Aorta (tissue), 5 donors: ENCODE results near the gene NUP93. TPM values are rescaled to one million over a fixed set of nuclear protein-coding genes. Genes with fewer than 3 reads are reported as not detected.
"Not testable (repeated sequence)": the region's sequence is repeated elsewhere in the genome, so short reads cannot be mapped to it uniquely, and the experiment has no call there.

Experiments used
- ATAC-seq: fragments of 200-7000 bp; cut with Tn5 transposase; one replicate; pipeline ENCODE4 v1.9.1; 2022; ENCODE audit warnings: moderate library complexity; ENCODE audit not compliant: low FRiP score
- DNase-seq, 2 donors: peaks; one replicate each; pipeline ENCODE4 v3.0.0-alpha.2; 2020
- H3K27ac ChIP-seq, 2 donors: one replicate each; pipeline ENCODE4 v1.5.1; 2013; ENCODE audit warnings: low read length in 2 of 2, mild to moderate bottlenecking in 2 of 2, moderate library complexity in 2 of 2, control low read depth in 1 of 2, inconsistent platforms in 1 of 2, low read depth in 1 of 2
- H3K27me3 ChIP-seq, 2 donors: one replicate each; pipeline ENCODE4 v1.6.1; 2013; ENCODE audit warnings: control low read depth in 1 of 2, low read length in 1 of 2, mild to moderate bottlenecking in 1 of 2, moderate library complexity in 1 of 2; ENCODE audit not compliant: insufficient read depth in 2 of 2, control insufficient read depth in 1 of 2
- H3K36me3 ChIP-seq, 2 donors: one replicate each; pipeline ENCODE4 v1.6.1; 2013; ENCODE audit warnings: control low read depth in 1 of 2, low read length in 1 of 2, mild to moderate bottlenecking in 1 of 2; ENCODE audit not compliant: insufficient read depth in 2 of 2, control insufficient read depth in 1 of 2
- H3K4me1 ChIP-seq, 2 donors: one replicate each; pipeline ENCODE4 v1.6.1; 2013; ENCODE audit warnings: low read length in 2 of 2, control low read depth in 1 of 2, mild to moderate bottlenecking in 1 of 2, moderate library complexity in 1 of 2; ENCODE audit not compliant: insufficient read depth in 2 of 2, control insufficient read depth in 1 of 2
- H3K4me3 ChIP-seq, 2 donors: one replicate each; pipeline ENCODE4 v1.5.1; 2013; ENCODE audit warnings: low read length in 2 of 2, control low read depth in 1 of 2, mild to moderate bottlenecking in 1 of 2
- H3K9me3 ChIP-seq: one replicate; pipeline ENCODE4 v1.6.1; 2013; ENCODE audit warnings: mild to moderate bottlenecking, low read length; ENCODE audit not compliant: control insufficient read depth
- WGBS, 2 donors: extraction: QIAGEN DNeasy Blood & Tissue Kit; methylation state at CpG; one replicate each; pipeline ENCODE4 v1.1.7; 2013; 5-methylcytosine and 5-hydroxymethylcytosine counted together
- intact Hi-C, 2 donors: fragments of 100-400 bp; cut with DNase I; formaldehyde crosslinking; loops; one replicate each; pipeline versions ENCODE4 v1.14.2 to v1.15.0; 2022
- polyA plus RNA-seq, 2 donors: library from polyadenylated mRNA; stranded (reverse); fragments of 200-250 nt; gene quantifications; one replicate each; pipeline ENCODE4 v1.2.3, GENCODE V29; 2013
- total RNA-seq, 2 donors: library from RNA; stranded (reverse); fragmentation: NEBNext Ultra II Directional; extraction: Animal tissue kit (Norgen Biotek cat#: 25700); gene quantifications; one replicate each; pipeline ENCODE4 v1.2.1, GENCODE V29; 2021
- donor health status: healthy with polysubstance abuse.
- donor health status: Bipolar disorder and iron deficiency.
- donor health status: DM: no; HTN: no; CAD: no.
- donor health status: DM: no; HTN: no; CAD: no.
- donor health status: DM: yes; HTN: yes; CAD: no.

NUP93 gene
- total and polyA plus RNA-seq, 4 donors = 32.9 to 57.5 (median 43.8) TPM

DNA sequence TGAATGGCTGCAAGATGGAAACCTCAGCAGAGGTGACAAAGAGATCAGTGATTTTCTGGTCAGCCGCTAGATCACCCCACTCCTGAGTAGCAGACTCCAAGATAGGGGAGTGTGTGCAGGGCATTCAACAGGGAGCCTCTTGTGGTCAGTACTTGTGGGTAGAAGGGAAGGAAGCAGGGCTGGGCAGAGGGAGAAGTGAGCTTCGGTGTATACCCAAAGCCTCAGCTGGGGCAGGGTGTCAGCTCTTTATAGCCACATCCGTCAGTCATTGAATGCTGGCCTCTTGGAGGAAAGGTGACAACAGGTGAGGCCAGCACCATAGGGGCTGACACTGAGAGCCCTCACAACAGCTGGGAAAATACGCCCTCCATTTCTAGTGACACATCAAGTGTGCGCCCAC is 132.8 kb downstream of the NUP93 start:
- ATAC-seq = no peak
- Histone ChIP-seq H3K27ac (no peak overlapping the region), H3K4me3 (no peak overlapping the region), H3K9me3 (no peaks in the 10 kb centered on the region), H3K4me1 (no peaks in the 10 kb centered on the region), H3K27me3 (no peaks in the 10 kb centered on the region), H3K36me3 (no peaks in the 10 kb centered on the region)
- intact Hi-C loops = no loop called here
- 87 to 92% methylated on average over 5 of the region's 5 CpGs for WGBS, 2 donors
- DNase-seq = no peak

DNA sequence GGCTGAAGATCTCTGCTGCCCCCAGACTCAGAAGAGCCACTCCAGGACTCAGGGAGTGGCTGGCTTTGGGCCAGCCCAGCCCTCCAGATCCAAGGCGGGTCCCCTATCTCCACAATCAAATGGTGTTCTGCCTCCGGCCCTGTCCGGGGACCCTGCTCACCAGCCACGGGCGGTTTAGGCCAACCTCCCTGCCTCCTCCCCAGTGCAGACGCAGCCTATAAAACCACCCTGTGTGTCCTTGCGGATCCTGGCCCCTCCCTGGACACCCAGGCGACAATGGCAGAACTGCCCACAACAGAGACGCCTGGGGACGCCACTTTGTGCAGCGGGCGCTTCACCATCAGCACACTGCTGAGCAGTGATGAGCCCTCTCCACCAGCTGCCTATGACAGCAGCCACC is 135.0 kb downstream of the NUP93 start, which contains the start of gene SLC12A3:
SLC12A3 (plus strand) TSS at position 248 of the 400 bp plus-strand sequence; CDS start at position 277, 29 bp downstream.
- 84 to 90% methylated on average over 12 of the region's 12 CpGs for WGBS, 2 donors
- Histone ChIP-seq H3K36me3 (no peaks in the 10 kb centered on the region), H3K9me3 (no peaks in the 10 kb centered on the region), H3K4me3 (no peak within 1 kb of the TSS), H3K27me3 (no peaks in the 10 kb centered on the region), H3K27ac (no peak within 1 kb of the TSS), H3K4me1 (no peaks in the 10 kb centered on the region)
- ATAC-seq (no peak), DNase-seq (no peak)
- intact Hi-C loops = loop anchor here (5.0 kb wide), 3 partner anchors 87 to 302 kb away; no protein-coding TSS in a partner anchor

DNA sequence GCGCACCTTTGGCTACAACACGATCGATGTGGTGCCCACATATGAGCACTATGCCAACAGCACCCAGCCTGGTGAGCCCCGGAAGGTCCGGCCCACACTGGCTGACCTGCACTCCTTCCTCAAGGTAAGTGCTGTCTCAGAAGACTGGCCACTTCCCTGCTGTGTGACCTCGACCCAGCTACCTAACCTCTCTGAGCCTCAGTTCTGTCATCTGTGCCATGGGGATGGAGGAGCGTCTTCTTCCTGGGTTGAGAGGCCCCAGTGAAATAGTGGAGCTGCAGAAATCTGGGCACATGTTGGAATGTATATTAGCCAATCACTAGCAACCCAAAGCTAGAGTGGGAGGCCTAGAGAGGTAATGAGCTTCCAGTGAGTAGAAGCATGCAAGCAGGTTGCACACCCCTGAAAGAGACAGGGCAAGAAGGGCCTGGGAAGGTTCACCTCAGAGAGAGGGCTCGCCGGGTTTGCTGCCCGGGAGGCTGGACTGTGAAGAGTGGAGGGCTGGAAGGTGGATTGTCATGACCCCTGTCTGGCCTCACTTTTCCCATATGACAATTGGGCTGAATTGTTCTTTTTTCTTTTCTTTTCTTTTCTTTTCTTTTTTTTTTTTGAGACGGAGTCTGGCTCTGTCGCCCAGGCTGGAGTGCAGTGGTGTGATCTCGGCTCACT is 135.6 kb downstream of the NUP93 start:
- DNase-seq (no peak), ATAC-seq (no peak)
- no peak overlapping the region for H3K4me3 ChIP-seq
- intact Hi-C loops = loop anchor here (5.0 kb wide), 3 partner anchors 87 to 302 kb away; no protein-coding TSS in a partner anchor
- no peaks in the 10 kb centered on the region for H3K9me3 ChIP-seq
- H3K36me3 ChIP-seq = no peaks in the 10 kb centered on the region
- no peak overlapping the region for H3K27ac ChIP-seq
- H3K4me1 ChIP-seq = no peaks in the 10 kb centered on the region
- no peaks in the 10 kb centered on the region for H3K27me3 ChIP-seq
- 91 to 95% methylated on average over 13 of the region's 13 CpGs for WGBS, 2 donors

DNA sequence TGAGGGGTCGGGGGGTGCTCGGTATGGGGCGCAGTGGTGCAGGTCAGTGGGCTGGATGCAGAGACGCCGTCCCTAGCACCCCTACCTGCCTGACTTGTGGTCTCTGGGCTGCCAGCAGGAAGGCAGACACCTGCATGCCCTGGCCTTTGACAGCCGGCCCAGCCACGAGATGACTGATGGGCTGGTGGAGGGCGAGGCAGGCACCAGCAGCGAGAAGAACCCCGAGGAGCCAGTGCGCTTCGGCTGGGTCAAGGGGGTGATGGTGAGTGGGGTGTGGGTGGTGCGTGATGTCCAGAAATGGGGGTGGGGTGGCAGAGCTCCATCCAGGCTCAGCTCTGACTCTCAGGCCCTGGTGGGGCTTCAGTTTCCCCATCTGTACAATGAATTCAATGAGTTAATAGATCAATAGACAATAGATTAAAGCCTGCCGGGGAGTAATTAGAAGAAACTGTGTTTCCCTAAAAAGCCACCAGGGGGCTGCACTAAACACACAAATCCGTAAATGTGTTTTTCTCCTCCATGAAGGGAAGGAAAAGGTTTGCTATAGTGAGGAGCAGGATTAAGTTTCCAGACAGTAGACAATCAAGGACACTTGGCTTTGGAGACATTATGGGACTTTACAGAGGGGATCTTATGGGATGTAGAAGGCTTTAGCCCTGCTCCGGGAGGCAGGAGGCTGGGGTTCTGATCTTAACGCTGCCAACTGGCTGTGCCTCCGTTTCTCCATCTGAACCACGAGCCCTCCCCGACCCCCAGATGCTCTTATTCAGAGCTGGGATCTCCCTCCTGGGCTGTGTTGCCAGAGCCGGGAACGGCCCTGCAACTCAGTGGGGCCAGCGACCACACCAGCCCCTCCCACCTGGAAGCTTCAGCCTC is 137.3 kb downstream of the NUP93 start:
- peak; percentile 72 for ATAC-seq
- intact Hi-C loops = loop anchor here (5.0 kb wide), 3 partner anchors 85 to 300 kb away; no protein-coding TSS in a partner anchor
- H3K27me3 ChIP-seq = no peaks in the 10 kb centered on the region
- 51% methylated on average over 23 of the region's 23 CpGs for WGBS, 2 donors
- no peaks in the 10 kb centered on the region for H3K9me3 ChIP-seq
- no peak overlapping the region for H3K4me3 ChIP-seq
- no peaks in the 10 kb centered on the region for H3K4me1 ChIP-seq
- no peak for DNase-seq
- no peaks in the 10 kb centered on the region for H3K36me3 ChIP-seq
- H3K27ac ChIP-seq = no peak overlapping the region

DNA sequence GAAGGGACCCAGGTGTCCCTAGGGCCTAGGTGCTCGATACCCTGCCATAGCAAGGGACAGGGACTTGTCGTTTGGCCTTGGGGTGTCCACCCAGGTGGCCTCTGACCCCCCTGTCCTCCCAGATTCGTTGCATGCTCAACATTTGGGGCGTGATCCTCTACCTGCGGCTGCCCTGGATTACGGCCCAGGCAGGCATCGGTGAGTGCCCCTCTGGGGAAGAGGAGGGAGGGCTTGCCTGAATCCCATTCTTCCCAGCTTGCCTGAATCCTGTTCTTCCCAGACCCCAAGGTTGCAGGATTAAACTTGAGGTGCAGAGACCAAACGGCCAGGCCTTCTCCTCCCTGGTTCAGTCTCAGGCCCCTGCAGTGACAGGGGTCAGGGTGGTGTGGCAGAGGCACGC is 138.2 kb downstream of the NUP93 start:
- DNase-seq = no peak
- Histone ChIP-seq H3K27me3 (no peaks in the 10 kb centered on the region), H3K27ac (no peak overlapping the region), H3K9me3 (no peaks in the 10 kb centered on the region), H3K4me3 (no peak overlapping the region), H3K4me1 (no peaks in the 10 kb centered on the region), H3K36me3 (no peaks in the 10 kb centered on the region)
- 94 to 95% methylated on average over 9 of the region's 9 CpGs for WGBS, 2 donors
- intact Hi-C loops = loop anchor here (5.0 kb wide), 3 partner anchors 84 to 299 kb away; no protein-coding TSS in a partner anchor
- no peak for ATAC-seq

- H3K36me3 ChIP-seq, H3K27me3 ChIP-seq, ATAC-seq, H3K4me1 ChIP-seq, DNase-seq, H3K9me3 ChIP-seq, H3K4me3 ChIP-seq, H3K27ac ChIP-seq: not testable (repeated sequence)
- intact Hi-C loops = loop anchor here (5.0 kb wide), 3 partner anchors 84 to 299 kb away; no protein-coding TSS in a partner anchor
- 87 to 93% methylated on average over 5 of the region's 5 CpGs for WGBS, 2 donors
Measured at GRCh38 chr16:56868766-56869165, 138.8 kb downstream of the NUP93 start.

DNA sequence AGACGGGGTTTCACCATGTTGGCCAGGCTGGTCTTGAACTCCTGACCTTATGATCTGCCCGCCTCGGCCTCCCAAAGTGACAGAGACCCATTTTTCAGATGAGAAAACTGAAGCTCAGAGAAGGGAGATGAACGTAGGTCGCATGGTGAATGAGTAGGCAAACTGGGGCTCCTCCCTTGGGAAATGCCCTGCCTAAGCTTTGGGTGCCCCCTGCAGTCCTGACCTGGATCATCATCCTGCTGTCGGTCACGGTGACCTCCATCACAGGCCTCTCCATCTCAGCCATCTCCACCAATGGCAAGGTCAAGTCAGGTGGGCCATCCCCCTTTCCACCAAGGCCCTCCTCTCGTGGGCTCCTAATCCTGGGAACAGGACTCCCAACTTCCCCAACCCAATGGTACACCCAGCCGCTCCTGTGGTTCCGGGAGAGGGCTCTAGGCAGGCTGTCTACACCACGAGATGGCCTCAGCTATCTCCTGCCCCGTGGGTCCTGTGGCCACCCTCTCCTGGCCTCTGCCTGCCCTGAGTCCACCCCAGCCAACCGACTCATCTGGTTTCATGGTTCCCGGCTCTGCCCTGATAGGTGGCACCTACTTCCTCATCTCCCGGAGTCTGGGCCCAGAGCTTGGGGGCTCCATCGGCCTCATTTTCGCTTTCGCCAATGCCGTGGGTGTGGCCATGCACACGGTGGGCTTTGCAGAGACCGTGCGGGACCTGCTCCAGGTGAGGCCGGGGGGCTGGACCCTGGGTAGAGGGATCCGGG is 139.8 kb downstream of the NUP93 start:
- H3K4me3 ChIP-seq = no peak overlapping the region
- no peaks in the 10 kb centered on the region for H3K36me3 ChIP-seq

DNA sequence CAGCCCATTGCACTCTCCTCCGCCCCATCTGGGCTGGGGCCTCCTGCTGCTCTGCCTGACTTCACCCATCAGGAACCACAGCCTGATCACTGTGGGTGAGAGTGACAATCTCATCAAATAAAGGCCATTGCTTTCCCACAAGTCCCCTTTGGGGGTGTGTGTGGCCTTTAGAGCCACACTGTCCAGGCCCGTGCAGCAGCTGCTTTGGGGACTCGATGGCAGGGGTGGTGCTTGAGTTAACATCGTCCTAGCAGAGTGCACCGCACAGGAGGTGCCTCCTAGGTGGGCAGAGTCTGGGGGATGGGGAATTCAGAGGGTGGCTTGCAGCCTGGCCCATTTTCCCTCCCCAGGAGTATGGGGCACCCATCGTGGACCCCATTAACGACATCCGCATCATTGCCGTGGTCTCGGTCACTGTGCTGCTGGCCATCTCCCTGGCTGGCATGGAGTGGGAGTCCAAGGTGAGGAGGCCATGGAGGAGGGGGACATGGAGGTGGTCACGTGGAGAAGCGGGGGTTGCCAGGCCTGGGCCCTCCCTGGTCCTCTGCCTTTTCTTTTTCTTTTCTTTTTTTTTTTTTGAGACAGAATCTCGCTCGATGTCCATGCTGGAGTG is 140.5 kb downstream of the NUP93 start:
- Histone ChIP-seq H3K4me1 (no peaks in the 10 kb centered on the region), H3K27me3 (no peaks in the 10 kb centered on the region), H3K36me3 (no peaks in the 10 kb centered on the region), H3K4me3 (no peak overlapping the region), H3K27ac (no peak overlapping the region), H3K9me3 (no peaks in the 10 kb centered on the region)
- no peak for ATAC-seq
- 95 to 97% methylated on average over 14 of the region's 14 CpGs for WGBS, 2 donors
- DNase-seq = no peak
- intact Hi-C loops = no loop called here

More for the DNA sequence above, 139.8 kb downstream of the NUP93 start:
- intact Hi-C loops = loop anchor here (5.0 kb wide), 3 partner anchors 83 to 298 kb away; no protein-coding TSS in a partner anchor
- no peak for DNase-seq
- Histone ChIP-seq H3K27me3 (no peaks in the 10 kb centered on the region), H3K4me1 (no peaks in the 10 kb centered on the region), H3K9me3 (no peaks in the 10 kb centered on the region), H3K27ac (no peak overlapping the region)
- 91 to 92% methylated on average over 24 of the region's 24 CpGs for WGBS, 2 donors
- ATAC-seq = no peak
